Panc1 (cell line): Measurements from ENCODE around the gene BBS1.

Source experiments
- TF ChIP-seq, protein P1 (sequence below), 2 experiments: IDR thresholded peaks; 2 replicates each; pipeline ENCODE4 v1.6.1; 2011 to 2012; ENCODE audit warnings: low read depth in 2 of 2, control low read depth in 1 of 2, low read length in 1 of 2, mild to moderate bottlenecking in 1 of 2, moderate library complexity in 1 of 2; ENCODE audit not compliant: insufficient read depth in 1 of 2
- TF ChIP-seq, protein P2 (sequence below): fragments of 450-650 bp; IDR thresholded peaks from 2 replicates; pipeline ENCODE4 v1.5.1; 2017; ENCODE audit warnings: mild to moderate bottlenecking

DNA sequence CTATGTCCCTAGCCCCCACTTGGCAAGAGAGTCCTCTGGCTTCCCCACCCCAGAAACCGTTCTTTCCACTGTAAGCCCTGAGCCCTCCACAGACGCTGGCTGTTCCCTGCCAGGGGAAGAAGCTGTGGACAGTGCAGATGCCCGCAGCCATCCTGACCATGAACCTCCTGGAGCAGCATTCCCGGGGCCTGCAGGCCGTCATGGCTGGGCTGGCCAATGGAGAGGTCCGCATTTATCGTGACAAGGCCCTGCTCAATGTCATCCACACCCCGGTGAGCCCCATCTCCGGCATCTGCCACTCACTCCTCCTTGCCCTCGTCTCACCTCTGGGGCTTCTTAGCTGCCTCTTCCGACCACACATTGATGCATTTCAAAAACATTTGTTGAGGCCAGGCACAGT, 13.2 kb downstream of the BBS1 start:
- TF ChIP-seq, protein P1, sequence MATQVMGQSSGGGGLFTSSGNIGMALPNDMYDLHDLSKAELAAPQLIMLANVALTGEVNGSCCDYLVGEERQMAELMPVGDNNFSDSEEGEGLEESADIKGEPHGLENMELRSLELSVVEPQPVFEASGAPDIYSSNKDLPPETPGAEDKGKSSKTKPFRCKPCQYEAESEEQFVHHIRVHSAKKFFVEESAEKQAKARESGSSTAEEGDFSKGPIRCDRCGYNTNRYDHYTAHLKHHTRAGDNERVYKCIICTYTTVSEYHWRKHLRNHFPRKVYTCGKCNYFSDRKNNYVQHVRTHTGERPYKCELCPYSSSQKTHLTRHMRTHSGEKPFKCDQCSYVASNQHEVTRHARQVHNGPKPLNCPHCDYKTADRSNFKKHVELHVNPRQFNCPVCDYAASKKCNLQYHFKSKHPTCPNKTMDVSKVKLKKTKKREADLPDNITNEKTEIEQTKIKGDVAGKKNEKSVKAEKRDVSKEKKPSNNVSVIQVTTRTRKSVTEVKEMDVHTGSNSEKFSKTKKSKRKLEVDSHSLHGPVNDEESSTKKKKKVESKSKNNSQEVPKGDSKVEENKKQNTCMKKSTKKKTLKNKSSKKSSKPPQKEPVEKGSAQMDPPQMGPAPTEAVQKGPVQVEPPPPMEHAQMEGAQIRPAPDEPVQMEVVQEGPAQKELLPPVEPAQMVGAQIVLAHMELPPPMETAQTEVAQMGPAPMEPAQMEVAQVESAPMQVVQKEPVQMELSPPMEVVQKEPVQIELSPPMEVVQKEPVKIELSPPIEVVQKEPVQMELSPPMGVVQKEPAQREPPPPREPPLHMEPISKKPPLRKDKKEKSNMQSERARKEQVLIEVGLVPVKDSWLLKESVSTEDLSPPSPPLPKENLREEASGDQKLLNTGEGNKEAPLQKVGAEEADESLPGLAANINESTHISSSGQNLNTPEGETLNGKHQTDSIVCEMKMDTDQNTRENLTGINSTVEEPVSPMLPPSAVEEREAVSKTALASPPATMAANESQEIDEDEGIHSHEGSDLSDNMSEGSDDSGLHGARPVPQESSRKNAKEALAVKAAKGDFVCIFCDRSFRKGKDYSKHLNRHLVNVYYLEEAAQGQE (IDR thresholded peaks at IDR 0.05; ENCODE audit: insufficient read depth in 1 of 2, low read depth in 2 of 2, low read length in 1 of 2), result no peak
- TF ChIP-seq, protein P2, sequence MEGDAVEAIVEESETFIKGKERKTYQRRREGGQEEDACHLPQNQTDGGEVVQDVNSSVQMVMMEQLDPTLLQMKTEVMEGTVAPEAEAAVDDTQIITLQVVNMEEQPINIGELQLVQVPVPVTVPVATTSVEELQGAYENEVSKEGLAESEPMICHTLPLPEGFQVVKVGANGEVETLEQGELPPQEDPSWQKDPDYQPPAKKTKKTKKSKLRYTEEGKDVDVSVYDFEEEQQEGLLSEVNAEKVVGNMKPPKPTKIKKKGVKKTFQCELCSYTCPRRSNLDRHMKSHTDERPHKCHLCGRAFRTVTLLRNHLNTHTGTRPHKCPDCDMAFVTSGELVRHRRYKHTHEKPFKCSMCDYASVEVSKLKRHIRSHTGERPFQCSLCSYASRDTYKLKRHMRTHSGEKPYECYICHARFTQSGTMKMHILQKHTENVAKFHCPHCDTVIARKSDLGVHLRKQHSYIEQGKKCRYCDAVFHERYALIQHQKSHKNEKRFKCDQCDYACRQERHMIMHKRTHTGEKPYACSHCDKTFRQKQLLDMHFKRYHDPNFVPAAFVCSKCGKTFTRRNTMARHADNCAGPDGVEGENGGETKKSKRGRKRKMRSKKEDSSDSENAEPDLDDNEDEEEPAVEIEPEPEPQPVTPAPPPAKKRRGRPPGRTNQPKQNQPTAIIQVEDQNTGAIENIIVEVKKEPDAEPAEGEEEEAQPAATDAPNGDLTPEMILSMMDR, result no peak
